Stimulated activated CD8-positive, alpha-beta memory T cell treated with anti-CD3 and anti-CD28 coated beads, Interleukin-4, amount 100 ng/mL, for 4 hours (primary cell): ENCODE measurements around the gene NMUR2.

ENCODE experiments used
- DNase-seq, 2 donors: peaks; one replicate each; pipeline ENCODE4 v3.0.0-alpha.2; 2020; ENCODE audit warnings: low read depth in 2 of 2, low spot score in 1 of 2

The NMUR2 gene

GRCh38 chr5:152369298-152369697, 35.8 kb downstream of the NMUR2 start:
- DNase-seq: no peak

DNA sequence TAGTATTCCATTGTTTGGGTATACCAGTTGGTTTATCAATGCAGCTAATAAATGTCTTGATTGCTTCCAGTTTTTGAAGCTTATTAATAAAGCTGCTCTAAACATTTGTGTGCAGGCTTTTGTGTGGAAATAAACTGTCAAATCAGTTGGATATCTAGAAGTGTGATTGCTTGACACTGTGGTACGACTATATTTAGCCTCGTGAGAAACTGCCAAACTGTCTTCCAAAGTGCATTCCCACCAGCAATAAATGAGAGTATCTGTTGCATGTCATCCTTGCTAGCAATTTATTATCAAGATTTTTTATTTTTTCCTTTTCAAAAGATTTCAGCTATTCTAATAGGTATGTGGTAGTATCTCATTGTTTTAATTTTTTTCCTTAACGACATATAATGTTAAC, 37.5 kb downstream of the NMUR2 start:
- no peak for DNase-seq

GRCh38 chr5:152366716-152367115, 38.4 kb downstream of the NMUR2 start:
- DNase-seq: no peak

DNA sequence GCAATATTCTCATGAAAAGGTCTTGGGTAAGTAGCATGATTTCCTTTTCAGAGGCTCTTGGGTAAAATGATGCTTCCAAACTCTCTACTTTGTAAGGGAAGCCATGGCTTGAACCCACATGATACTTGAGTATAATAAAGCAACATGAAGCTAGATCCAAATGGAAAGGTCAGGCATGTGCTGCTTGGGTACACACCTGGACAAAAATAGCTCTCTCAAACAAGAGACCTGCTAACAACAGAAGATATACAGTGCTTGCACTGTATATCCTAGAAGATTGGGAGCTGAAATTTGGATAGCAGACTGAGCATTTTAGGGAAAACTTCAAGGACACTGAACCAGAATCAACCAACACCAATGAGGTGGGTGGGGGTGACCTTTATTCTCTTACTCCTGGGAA, 40.2 kb downstream of the NMUR2 start:
- DNase-seq: no peak

DNA sequence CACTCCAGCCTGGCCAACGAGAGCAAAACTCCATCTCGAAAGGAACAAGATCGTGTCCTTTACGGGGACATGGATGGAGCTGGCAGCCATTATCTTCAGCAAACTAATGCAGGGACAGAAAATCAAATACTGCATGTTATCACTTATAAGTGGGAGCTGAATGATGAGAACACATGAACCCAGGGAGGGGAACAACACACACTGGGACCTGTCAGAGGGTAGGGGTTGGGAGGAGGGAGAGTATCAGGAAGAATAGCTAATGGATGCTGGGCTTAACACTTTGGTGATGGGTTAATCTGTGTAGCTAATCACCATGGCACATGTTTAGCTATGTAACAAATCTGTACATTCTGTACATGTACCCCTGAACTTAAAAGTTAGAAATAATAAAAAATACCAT, 40.9 kb downstream of the NMUR2 start:
- no peak for DNase-seq

GRCh38 chr5:152358861-152359568, 46.1 kb downstream of the NMUR2 start:
- DNase-seq: no peak

GRCh38 chr5:152356506-152356905, 48.6 kb downstream of the NMUR2 start:
- DNase-seq: no peak

- DNase-seq: no peak
These were observed 50.0 kb downstream of the NMUR2 start for GRCh38 chr5:152355061-152355460.

GRCh38 chr5:152353001-152353400, 52.1 kb downstream of the NMUR2 start:
- DNase-seq: no peak

DNA sequence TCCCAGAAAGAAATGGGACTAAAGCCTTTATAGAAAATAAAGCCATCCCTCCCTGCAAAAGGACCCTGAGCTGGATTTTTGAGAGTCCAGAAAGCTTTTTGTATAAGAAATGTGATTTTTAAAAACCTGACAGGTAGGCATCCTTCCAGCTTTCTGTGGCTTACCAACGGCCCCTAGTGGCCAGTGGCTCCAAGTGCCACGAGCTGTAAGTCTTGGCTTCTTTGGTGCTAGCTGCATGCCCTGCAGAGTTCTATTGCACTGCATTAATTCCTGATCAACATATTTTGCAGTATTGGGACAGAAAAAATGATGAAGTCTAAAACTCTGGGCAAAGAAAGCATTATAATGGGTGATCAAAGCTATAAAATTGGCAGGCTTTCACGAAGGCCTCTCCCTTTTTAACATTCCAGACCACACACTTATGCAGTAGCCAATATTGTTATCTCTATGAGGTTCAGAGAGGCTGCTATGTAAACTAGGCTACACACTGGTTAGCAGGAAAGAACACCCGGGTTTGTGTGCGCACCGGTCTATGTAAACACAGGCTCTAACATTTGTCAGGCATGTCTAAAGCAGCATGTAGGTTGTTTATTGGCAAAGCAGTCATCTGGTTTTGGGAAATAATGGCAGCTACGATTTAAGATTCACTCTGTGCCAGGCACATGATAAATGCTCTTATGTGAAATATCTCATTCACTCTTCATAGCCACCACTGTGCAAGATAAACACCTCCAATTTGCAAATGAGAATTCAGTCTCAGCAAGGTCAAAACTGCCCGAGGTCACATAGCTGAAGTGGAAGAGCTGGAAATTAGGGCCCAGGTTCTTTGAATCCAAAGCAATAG, 55.2 kb downstream of the NMUR2 start:
- DNase-seq: no peak
